Left cardiac atrium (tissue), 4 donors: ENCODE data around the gene TSPAN31. TPM values are rescaled to one million over a fixed set of nuclear protein-coding genes. Genes with fewer than 3 reads are reported as not detected.

ENCODE experiments used
- ATAC-seq, 2 donors: fragments of 200-7000 bp; cut with Tn5 transposase; one replicate each; pipeline ENCODE4 v1.9.1; 2020; ENCODE audit warnings: mild to moderate bottlenecking in 2 of 2, moderate library complexity in 2 of 2
- DNase-seq: peaks from one replicate; pipeline ENCODE4 v3.0.0-alpha.2; 2020
- intact Hi-C, 2 donors: fragments of 100-400 bp; cut with DNase I; formaldehyde crosslinking; loops; one replicate each; pipeline versions ENCODE4 v1.14.1 to v1.15.1; 2022 to 2023
- total RNA-seq, 2 donors: library from RNA; stranded (reverse); fragmentation: NEBNext Ultra II Directional; extraction: Animal tissue kit (Norgen Biotek cat#: 25700); gene quantifications; one replicate each; pipeline ENCODE4 v1.2.1, GENCODE V29; 2021
- donor health status: DM: no; HTN: yes; CAD: no.
- donor health status: DM: no; HTN: yes; CAD: no; lungs with severe emphysema.
- donor health status: DM: yes; HTN: yes; CAD: no.
- donor health status: Dilated cardiomyopathy.

The TSPAN31 gene
- total RNA-seq, 2 donors from 2014 or later, result 34.9 to 37.1 TPM

- intact Hi-C loops, result no loop called here
- no peak for DNase-seq
- ATAC-seq, result no peak
Measured at GRCh38 chr12:57732726-57733593, 11.9 kb upstream of the TSPAN31 start.

- intact Hi-C loops, result no loop called here
- ATAC-seq (no peak), DNase-seq (no peak)
Measured at GRCh38 chr12:57733928-57734327, 10.9 kb upstream of the TSPAN31 start.

DNA sequence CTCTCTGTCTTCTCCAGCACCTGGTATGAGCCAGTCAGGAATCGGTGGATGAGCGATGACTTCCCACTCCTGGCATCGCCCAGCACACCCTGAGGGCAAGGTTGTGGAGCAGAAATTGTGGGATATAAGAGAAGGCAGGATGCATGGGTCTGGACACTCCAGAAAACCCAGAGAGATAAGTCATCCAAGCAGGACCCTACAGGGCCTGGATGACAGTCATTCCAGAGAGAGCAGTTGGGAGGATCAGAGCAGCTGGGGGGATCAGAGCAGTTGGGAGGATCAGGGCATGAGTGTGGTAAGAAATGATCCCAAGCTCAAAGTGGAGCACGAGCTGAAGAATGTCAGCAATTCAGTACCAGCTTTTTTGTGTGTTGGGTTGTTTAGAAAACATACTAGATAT is 10.2 kb upstream of the TSPAN31 start:
- DNase-seq (no peak), ATAC-seq (no peak)
- intact Hi-C loops, result no loop called here

GRCh38 chr12:57735198-57735855 is 9.5 kb upstream of the TSPAN31 start:
- DNase-seq (no peak), ATAC-seq (no peak)
- intact Hi-C loops, result no loop called here

- peak; percentile 40 for DNase-seq
- intact Hi-C loops, result no loop called here
- ATAC-seq, result peak; percentile 26 to 40
Measured at GRCh38 chr12:57735952-57736740, 8.7 kb upstream of the TSPAN31 start.

DNA sequence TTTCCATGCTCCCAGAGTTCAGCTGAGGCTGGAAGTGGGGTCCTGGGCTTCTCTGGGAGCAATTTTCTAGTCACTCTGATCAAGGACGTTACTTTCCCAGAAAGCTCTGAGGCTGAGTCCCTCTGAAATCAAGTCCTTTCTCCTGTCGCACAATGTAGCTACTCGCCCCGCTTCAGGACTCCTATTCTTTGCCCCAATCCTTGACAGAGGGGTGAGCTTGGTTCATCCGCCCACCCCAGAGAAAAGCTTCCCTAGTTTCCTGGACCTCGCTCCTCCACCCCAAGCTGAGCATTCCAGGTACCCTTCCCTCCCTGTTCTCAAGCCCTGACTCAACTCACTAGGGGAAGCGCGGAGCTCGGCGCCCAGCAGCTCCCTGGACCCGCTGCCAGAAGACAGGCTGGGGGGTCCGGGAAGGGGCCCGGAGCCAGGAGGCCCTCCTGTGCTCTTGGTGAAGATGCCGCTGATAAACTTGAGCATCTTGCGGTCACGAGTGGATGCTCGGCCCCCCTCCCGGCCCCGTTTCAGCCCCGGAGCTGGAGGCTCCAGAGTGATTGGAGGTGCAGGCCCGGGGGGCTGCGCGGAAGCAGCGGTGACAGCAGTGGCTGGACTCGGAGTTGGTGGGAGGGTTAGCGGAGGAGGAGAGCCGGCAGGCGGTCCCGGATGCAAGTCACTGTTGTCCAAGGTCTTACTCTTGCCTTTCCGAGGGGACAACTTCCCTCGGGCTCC is 7.9 kb upstream of the TSPAN31 start:
- intact Hi-C loops, result no loop called here
- ATAC-seq (no peak), DNase-seq (no peak)

- ATAC-seq, result peak; percentile 6 to 11
Measured at GRCh38 chr12:57737467-57738460, 7.1 kb upstream of the TSPAN31 start.

DNA sequence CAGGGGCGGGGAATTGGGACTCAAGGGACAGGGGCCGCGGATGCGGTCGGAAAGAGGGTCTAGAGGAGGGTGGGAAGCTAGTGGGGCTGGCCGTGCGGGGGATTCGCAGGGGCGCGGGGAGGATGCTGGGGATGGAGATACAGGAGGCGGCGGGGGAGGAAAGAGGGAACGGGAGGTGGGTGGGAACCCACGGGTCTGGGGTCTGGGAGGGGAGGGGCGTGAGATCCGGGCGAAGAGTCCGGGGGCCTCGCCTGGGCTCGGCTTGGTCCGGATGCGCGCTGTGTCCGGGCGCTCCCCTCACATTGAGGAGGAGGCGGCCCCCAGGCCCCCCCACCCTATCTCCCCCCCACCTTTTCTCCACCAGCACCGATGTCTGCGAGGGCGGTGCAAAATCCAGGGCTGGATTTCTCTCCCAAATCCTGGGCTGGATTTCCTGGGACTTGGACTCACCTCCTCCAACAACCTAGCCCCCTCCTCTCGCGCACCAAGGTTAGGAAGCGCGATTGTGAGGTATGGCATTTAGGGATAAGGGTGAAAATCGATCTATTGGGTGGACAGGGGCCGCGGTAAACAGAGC is 6.1 kb upstream of the TSPAN31 start, which contains the start of gene AGAP2:
Gene AGAP2 (minus strand): TSS at position 82 of the 577 bp plus-strand sequence. CDS start 496 bp downstream, outside the sequence.
- DNase-seq (no peak), ATAC-seq (no peak)
- intact Hi-C loops, result no loop called here

More at GRCh38 chr12:57737467-57738460, 7.1 kb upstream of the TSPAN31 start:
- no peak for DNase-seq
- intact Hi-C loops, result no loop called here

GRCh38 chr12:57739387-57739786 is 5.5 kb upstream of the TSPAN31 start:
- ATAC-seq, result no peak
- DNase-seq, result no peak
- intact Hi-C loops, result no loop called here

- no peak for DNase-seq
- intact Hi-C loops, result no loop called here
- ATAC-seq, result no peak
Measured at GRCh38 chr12:57739914-57740538, 4.8 kb upstream of the TSPAN31 start.

DNA sequence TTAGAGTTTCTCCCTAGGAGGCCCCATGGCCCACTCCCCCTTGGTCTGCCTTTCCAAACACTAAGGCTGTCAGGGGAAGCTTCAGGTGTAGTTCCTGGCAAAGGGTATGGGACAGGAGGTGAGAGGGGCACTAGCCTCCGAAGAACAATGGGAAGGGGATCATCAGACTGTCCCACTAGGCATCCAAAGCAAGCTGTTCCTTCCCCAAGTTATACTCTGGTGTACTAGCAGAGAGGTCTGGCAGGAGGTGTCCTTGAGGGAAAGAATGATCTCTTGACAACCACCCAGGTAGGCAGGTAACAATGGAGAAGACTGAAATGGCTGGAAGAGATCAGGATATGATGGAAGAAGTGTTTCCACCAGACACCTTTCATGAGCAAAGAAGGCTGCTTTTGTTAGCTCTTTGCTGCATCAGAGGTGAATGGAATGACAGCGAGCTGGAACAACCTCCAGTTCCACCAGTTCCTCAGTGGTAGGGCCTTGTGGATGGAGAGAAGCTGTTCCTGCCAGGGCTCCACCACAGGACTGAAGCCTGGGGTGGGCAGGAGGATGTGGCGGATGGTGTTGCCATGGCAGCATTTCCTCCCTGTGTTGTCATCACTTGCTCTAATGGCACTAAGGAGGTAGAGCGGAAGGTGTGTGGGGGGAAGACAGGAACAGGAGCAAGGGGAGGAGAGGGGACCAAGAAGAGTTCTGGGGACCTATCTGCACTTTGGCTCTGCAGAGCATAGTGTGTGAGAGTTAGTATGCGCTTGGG is 4.0 kb upstream of the TSPAN31 start:
- ATAC-seq, result no peak

DNA sequence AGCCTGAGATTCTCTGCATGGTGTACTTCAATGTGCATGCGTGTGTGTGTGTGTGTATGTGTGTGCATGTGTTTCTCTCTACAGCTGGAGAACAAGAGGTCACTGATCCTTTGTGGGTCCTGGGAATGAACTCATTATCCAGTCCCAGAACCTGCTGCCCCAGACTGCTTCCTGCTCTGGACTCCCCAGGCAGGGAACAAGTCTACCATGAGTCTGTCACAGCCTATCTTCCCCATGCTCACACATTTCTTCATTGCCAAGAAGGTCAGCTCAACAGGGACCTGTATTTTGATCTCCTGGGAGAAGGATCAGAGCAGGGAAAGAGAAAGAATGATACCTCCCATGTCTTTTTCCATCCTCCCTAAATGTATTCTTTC is 3.4 kb upstream of the TSPAN31 start:
- intact Hi-C loops, result no loop called here
- ATAC-seq (no peak), DNase-seq (no peak)

More for the DNA sequence above, 4.0 kb upstream of the TSPAN31 start:
- intact Hi-C loops, result no loop called here
- peak; percentile 47 for DNase-seq

- intact Hi-C loops, result no loop called here
- no peak for ATAC-seq
- DNase-seq, result peak; percentile 46
Measured at GRCh38 chr12:57741844-57742738, 2.7 kb upstream of the TSPAN31 start.

- ATAC-seq, result no peak
- intact Hi-C loops, result no loop called here
- no peak for DNase-seq
Measured at GRCh38 chr12:57743769-57744168, 1.1 kb upstream of the TSPAN31 start.

GRCh38 chr12:57744194-57744776 is 554 bp upstream of the TSPAN31 start:
- intact Hi-C loops, result no loop called here
- ATAC-seq (peak; percentile 68), DNase-seq (peak; percentile 82)
